Measurements from ENCODE around the gene SPAG8.

Gene SPAG8

DNA sequence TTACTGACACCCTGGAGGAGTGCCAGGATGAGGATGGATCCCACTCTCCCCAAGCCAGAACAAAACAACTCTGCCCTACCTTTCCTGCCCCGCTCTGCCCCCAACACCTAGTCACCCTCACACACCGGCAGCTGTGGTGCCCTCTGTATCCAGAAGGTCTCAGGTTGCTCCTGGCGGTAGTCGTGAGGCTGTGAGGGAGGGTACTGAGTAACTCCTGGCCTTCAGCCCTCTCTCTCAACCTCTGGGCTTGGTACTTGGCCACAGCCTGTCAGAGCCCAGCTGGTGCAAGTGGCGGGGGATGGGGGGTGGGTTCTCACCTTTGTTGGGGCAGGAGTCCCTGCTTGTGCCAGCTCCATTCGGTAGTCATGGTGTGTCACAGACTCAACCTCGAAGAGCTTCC is 1.9 kb downstream of the SPAG8 start:
- no peak for DNase-seq (ENCODE audit: low spot score)

- no peak for DNase-seq (ENCODE audit: low spot score)
Observed at GRCh38 chr9:35808433-35808832, 3.6 kb downstream of the SPAG8 start.

GRCh38 chr9:35806101-35806500 is 6.0 kb downstream of the SPAG8 start:
- DNase-seq (ENCODE audit: low spot score) = no peak

DNA sequence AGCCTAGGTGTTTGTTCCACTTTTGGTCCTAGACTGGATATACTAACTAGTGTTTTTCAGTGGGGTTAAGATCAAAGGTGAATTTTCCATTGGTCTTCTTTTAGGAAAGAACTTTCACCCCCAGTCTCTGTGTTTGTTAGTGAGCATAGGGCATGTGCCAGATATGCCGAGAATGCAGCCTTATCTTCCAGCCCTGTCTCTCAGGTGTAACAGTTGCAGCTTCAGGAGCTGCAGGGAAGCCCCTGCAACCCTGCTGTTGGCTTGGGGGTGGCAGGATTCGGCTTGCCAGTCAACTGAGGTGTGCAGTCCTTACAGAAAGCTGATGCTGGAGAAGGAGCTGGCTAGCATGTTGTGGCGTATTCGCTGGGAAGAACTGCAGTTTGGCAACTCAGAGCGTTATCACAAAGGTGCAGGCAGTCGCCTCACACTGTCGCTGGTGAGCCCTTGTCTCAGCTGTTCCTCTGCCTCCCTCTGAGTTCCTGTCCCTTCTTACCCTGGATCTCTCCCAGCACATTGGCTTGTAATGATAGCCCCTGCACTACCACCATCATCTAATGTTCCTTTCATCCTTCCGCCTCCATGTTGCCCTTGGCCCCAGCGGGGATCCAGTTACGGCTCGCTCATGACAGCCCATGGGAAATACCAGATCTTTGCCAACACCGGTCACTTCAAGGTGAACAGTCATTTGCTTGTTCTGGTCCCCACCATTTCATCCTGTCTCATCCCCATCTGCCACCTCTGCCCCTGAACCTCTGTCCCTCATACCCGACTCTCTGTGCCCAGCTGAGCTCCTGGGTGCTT is 10.5 kb downstream of the SPAG8 start:
- no peak for DNase-seq (ENCODE audit: low spot score)

- DNase-seq (ENCODE audit: low spot score) = no peak
Observed at GRCh38 chr9:35800530-35800929, 11.5 kb downstream of the SPAG8 start.

DNA sequence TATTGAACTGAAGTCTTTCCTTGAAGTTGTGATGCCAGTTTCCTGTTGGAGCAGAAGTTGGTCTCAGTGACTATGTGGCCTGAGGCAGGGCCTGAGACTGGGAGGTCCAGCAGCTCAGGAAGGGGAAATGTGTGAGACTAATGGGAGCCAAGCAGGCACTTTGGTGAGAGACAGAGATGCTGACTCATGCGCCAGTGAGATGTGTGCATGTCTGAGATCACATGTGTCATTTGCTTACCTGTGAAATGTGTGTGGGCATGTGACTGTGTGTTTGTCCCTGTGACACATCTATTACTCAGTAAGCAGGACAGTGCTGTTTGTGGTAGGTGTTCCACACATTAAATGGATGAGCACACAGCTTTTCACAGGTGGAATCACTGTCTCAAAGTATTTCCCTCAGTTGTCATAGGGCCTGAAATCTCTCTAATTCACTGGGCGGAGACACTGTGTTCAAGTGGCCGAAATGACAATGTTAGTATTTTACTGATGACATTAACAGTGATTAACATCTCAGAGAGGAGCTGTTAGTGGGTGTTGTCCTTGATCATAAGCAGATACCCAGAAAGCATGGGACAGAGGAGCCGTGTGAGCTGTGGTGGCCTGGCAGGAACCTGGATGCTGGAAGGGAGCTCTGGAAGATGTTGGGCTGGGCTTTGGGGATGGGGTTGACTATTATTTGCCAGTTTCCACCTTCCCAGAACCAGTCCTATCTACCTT is 13.2 kb downstream of the SPAG8 start:
- no peak for DNase-seq (ENCODE audit: low spot score)

DNA sequence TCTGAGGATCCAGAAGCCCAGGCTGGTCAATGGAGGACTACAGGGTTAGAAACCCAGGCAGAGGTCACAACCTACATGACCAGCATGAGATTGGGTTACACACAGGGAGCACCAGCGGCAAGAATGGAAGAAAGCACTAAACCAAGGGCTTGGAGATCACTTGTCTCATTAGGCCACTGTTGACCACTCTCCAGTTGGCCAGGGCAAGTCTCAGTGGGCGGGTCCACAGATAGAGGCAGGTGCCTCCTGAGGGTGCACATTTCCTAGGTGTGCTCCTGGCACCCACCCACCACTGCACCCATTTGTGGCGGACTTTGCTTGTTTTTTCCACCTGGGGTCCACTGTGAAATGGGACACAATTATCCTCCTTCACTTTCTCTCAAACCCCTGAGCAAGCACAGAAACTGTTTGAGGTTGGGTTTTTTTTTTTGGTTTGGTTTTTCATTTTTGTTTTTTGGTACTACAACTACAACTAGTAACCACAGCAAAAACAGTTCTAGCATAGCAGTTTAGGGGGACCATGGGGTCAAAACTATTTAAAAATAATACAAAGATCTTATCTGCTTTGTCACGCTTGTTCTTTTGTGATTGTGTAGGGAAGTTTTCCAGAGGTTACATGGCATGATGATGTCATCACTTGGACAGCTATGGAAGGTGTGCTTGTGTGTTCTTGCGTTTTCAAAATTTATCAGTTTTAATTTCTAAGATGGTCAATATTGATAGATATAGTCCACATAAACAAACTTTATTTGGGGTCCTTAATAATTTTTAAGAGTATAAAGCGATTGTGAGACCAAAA is 14.6 kb downstream of the SPAG8 start:
- DNase-seq (ENCODE audit: low spot score) = no peak

GRCh38 chr9:35795695-35796094 is 16.4 kb downstream of the SPAG8 start:
- DNase-seq (ENCODE audit: low spot score) = no peak

- DNase-seq (ENCODE audit: low spot score) = no peak
Observed at GRCh38 chr9:35793461-35793860, 18.6 kb downstream of the SPAG8 start.

DNA sequence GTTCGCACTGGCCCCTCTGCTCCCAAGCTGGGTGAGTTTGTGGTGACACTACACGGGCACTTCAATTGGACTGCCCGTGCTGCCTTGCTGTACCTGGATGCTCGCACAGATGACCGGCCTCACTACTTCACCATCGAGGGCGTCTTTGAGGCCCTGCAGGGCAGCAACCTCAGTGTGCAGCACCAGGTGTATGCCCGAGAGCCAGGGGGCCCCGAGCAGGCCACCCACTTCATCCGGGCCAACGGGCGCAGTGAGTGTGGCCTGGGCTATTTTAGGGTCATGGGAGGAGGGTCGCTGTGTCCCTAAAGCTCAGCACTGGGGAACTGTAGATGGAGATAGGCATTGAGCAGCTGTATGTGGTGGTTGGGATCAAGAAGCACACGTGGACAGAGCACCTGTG is 19.2 kb downstream of the SPAG8 start:
- DNase-seq (ENCODE audit: low spot score) = no peak

- no peak for DNase-seq (ENCODE audit: low spot score)
Observed at GRCh38 chr9:35792024-35792813, 19.8 kb downstream of the SPAG8 start.

- no peak for DNase-seq (ENCODE audit: low spot score)
Observed at GRCh38 chr9:35791297-35791921, 20.7 kb downstream of the SPAG8 start, which contains the start of gene NPR2. NPR2 (plus strand) TSS chr9:35791591; CDS start chr9:35792409, 818 bp downstream.

- DNase-seq (ENCODE audit: low spot score) = peak; percentile 58
Observed at GRCh38 chr9:35790385-35791296, 21.4 kb downstream of the SPAG8 start.

- DNase-seq (ENCODE audit: low spot score) = no peak
Observed at GRCh38 chr9:35790025-35790384, 22.1 kb downstream of the SPAG8 start.

GRCh38 chr9:35789541-35789940 is 22.5 kb downstream of the SPAG8 start:
- DNase-seq (ENCODE audit: low spot score) = no peak

- no peak for DNase-seq (ENCODE audit: low spot score)
Observed at GRCh38 chr9:35783418-35783817, 28.6 kb downstream of the SPAG8 start.

GRCh38 chr9:35781066-35781465 is 31.0 kb downstream of the SPAG8 start:
- no peak for DNase-seq (ENCODE audit: low spot score)

- DNase-seq (ENCODE audit: low spot score) = no peak
Observed at GRCh38 chr9:35778496-35778895, 33.6 kb downstream of the SPAG8 start.

DNA sequence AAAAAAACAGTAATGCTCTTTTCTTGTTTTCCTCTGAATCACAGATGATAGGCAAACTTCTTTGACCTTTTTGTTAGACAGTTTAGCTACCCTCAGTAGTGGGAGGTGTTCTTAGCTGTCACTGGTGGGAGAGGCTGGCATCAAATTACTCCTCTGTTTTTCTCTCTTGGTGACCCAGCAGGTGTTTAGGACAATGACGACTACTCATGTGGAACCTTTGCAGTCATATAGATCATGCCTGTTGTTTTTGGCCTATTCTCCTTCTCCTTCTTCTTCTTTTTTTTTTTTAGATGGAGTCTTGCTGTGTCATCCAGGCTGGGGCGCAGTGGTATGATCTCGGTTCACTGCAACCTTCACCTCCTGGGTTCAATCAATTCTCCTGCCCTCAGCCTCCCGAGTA is 36.0 kb downstream of the SPAG8 start:
- no peak for DNase-seq (ENCODE audit: low spot score)

DNA sequence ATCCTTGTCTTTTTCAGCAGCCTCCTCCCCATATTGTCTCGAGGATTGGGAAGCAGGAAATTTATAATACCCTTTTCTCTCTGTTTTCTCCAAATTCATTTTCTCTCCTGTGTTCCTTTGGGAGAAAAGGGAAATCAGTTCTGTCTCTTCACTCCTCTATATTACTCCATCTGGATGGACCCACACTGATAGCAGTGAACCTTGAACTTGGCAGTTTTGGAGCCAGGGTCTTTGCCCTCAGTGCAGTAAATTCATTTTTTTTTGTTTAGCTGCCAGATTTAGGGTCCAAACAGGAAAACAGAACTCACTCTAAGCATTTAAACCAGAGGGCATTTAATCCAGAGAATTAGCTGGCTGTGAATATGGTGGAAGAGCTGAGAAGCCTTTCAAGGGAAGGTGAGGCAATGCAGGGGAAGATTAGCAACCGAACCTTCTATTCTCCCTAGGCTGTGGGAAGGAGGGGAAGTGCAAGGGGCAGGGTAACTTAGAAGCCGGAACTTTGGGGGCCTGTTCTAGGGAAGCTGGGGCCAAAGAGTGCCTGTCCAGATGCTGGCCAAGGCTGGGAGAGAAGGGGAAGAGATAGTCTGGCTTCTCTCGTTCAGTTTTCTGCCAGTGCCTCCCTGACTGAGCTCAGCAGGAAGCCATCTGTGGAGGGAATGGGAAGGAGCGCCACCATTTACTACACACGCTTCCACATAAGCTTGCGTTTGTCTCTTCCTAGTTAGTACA is 37.0 kb downstream of the SPAG8 start:
- no peak for DNase-seq (ENCODE audit: low spot score)

Data from LoVo (cell line).